HG02852 (cell line): ENCODE results near the gene FBLN1.

ENCODE experiments used
- ATAC-seq: cut with Tn5 transposase; IDR thresholded peaks from one replicate; pipeline ENCODE4 v1.9.1; 2021; ENCODE audit warnings: mild to moderate bottlenecking, moderate library complexity; ENCODE audit not compliant: unreplicated experiment

Gene FBLN1

DNA sequence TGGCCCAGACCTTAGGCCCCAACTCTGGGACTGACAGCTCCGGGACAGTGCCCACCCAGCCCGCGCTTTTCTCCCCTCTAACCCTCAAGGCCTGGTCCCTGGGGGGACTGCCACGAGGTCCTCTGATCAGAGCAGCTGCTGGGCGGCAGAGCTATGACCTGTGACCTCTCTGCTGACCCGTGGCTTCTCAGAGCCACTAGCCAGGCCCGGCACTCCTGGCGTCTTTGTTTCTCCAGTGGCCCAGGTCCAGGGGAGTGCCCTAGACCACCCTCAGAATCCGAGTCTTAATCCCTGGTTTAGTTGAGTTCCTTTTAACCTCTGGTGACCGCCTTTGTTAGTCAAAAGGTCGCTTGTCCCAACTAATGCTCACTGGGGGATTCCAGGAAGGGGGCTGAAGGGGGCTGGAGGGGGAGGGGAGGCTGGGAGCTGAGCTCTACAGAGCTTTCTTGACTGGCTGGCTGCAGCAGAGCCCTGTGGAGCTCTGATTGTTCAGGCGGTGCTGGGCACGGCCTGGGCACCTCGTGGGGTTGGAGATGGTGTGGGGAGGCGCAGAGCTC is 1.2 kb downstream of the FBLN1 start:
- ATAC-seq, result no peak

DNA sequence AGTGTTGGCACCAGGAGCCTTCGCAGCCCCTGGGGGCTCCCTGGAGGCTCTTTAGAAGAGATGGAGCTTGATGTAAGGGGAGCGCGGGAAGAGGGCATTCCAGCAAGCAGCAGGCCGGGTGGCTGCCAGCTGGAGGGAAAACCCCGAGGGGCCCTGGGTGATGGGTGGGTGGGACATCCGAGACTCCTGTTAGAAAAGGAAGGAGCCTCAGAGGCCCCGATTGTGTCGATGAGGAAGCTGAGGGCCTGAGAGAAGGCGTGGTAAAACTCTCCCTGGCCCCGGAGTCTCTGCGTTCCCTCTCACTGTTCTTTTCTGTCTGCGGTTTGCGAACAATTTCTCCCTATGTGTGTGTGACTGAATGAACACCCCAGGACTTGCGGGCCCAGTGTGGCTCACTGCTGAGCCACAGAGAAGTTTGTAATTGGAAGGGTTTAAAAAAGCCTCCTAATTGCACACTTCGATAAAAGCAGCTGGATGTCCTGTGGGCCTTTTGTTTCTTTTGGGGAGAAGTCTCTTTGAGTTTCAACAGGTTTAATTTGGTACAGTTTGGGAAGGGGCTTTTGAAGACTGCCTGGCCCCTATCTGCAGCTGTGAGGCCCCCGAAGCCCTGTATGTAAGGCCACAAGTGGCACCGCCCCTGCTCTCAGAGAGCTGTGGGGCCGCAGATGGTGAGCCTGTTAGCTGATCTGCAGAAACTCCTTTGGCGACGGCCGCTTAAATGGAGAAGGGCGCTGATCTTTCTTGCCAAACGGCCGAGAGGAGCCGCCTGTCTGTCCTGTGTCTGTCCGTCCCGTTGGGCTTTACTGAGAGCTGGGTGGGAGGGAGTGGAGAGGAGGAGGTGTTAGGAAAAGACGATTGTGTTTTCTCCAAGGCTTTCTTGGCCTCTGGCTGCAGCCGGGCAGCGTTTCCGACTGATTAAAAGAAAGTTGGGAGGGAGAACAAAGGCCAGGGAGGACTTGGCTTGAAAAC is 2.0 kb downstream of the FBLN1 start:
- ATAC-seq, result no peak

- no peak for ATAC-seq
Measured at GRCh38 chr22:45505991-45506747, 3.5 kb downstream of the FBLN1 start.

GRCh38 chr22:45506816-45507360 is 4.2 kb downstream of the FBLN1 start:
- no peak for ATAC-seq

GRCh38 chr22:45507798-45508197 is 5.1 kb downstream of the FBLN1 start:
- ATAC-seq, result no peak

- no peak for ATAC-seq
Measured at GRCh38 chr22:45508814-45509213, 6.1 kb downstream of the FBLN1 start.

DNA sequence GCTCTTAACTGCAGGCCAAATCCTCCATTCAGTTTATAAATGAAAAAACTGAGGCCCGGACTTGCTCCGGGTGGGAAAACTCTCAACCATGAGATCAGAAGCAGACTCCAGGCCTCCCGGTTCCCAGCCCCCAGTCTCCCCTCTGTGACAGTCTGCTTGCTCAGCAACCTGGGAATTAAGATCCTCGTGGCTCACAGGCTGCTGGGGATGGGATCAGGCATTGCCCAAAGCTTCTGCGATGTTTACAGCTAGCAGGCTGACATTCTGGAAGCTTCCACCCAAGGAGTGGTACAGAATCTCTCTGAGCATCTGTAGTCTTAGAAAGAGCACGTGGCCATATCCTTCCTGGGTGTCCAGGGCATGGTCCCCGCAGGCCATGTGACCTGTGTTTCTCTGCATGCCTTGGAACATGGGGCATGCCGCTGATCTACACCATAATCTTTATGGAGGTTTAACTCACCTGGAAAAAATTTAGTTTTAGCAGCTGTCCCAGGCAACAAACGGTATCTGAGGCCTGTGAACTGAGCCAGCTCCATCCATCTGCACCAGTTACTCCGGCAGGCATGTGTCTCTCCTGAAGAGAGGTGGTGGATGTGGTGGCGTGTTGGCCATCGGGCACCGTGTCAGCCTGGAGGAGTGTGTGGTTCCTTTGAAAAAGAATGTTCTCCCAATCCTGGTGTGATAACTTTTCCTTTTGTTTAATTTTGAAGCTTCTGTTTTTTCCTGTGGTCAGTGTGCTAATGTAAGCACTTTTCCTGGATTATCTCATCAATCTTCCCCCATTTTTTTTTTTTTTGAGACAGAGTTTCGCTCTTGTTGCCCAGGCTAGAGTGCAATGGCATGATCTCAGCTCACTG is 7.9 kb downstream of the FBLN1 start:
- no peak for ATAC-seq

DNA sequence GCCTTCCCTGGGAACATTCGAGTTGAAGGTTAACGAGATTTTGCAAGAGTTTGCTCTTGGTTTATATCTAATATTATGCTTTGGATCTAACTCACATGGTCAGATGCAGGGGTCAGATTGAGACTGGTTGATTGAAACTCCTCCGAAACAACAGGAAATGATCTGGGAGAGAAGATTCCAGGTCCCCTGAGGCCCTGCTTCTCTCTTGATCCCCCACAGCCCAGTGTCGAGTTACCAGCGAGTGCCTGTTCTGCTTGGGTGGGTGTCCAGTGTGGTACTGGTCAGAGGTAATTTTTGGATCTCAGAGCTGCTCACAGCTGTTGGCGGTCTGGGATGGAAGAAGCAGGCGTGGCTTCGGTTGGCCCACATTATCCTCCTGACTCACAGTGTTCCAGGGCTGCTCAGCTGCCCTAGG is 9.2 kb downstream of the FBLN1 start:
- no peak for ATAC-seq

DNA sequence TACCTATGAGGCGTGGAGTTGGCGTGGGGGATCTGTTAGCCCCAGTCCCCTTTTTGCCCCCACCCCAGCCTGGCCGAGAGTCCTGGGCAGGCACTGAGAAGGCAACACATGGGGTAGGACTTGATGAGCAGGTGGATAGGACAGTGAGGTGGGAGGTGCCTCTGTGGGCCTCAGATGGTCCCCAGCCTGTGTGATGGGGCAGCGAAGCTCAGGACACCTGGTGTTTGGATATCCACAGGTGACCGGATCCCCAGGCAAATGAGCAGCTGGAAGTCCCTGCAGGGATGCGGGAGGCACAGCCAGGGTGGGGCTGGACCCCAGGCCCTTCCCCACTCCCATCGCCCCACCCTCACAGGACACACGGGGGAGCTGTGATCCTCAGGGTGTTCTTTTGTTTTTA is 9.7 kb downstream of the FBLN1 start:
- ATAC-seq, result no peak

- ATAC-seq, result no peak
Measured at GRCh38 chr22:45515676-45516075, 13.0 kb downstream of the FBLN1 start.

GRCh38 chr22:45516163-45516562 is 13.5 kb downstream of the FBLN1 start:
- no peak for ATAC-seq

- ATAC-seq, result no peak
Measured at GRCh38 chr22:45516923-45517675, 14.4 kb downstream of the FBLN1 start.

DNA sequence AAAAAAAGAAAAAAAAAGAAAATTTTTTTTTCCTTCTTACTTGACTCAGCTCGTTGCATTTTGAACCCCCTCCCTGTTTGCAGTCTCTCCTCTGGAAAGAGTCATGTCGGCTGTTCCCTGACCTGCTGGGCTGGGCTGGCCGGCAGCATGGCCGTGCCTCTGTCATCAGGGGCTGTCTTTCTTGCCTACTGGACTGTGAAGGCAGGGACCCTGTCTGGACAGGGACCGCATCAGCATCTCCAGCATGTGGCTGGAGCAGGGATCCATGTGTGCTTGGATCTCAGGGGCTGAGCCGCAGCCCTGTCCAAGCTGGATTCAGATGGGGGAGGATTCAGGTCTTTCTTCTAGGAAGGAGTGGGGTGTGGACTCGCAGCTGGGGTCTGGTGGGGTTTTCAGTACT is 15.5 kb downstream of the FBLN1 start:
- no peak for ATAC-seq

- no peak for ATAC-seq
Measured at GRCh38 chr22:45518580-45518991, 15.9 kb downstream of the FBLN1 start.

- no peak for ATAC-seq
Measured at GRCh38 chr22:45521178-45521577, 18.5 kb downstream of the FBLN1 start.

DNA sequence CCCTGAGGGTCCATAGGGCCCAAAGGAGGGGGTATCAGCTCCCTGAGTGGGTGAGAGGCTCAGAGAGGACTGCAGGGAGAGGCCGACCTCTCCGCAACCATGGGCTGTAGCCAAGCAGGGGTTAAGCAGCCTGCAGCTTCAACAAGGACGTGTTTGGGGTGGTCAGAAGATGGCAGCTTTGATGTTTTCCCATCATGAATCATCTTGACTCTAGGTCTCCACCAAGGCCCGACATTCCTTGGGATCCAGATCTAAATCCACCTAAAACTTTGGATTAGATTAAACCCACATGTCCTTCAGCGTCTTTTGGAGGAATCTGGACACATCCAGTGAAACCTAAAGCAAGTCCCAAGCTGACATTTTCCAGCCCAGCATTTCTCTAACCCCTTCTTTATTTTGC is 19.8 kb downstream of the FBLN1 start:
- ATAC-seq, result no peak

DNA sequence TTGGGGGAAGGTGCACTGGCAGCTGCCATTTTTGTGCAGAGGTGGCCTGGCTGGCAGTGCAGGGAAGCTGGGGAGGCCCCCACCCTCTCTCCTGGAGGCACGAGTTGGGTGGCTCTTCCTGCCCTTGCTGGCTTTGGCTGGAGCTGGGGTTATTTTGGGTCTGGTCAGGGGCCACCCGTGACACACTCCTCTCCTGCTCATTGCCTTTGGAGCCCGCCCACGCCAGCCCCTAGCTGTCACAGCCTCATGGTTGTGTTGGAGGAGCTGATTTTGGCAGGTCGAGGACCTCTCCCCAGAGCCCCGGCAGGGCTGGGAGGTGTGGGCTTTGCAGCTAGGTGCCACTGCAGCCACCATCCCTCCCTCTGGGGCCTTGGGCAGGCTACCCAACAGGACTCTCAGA is 21.5 kb downstream of the FBLN1 start:
- no peak for ATAC-seq

DNA sequence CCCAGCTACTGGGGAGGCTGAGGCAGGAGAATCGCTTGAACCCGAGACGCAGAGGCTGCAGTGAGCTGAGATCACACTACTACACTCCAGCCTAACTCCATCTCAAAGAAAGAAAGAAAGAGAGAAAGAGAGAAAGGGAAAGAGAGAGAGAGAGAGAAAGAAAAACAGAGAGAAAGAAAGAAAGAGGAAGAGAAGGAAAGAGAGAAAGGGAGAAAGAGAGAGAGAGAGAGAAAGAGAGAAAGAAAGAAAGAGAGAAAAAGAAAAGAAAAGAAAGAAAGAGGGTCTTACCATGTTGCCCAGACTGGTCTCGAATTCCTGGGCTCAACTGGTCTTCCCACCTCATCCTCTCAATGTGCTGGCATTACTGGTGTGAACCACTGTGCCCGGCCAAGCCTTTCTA is 22.3 kb downstream of the FBLN1 start:
- no peak for ATAC-seq

DNA sequence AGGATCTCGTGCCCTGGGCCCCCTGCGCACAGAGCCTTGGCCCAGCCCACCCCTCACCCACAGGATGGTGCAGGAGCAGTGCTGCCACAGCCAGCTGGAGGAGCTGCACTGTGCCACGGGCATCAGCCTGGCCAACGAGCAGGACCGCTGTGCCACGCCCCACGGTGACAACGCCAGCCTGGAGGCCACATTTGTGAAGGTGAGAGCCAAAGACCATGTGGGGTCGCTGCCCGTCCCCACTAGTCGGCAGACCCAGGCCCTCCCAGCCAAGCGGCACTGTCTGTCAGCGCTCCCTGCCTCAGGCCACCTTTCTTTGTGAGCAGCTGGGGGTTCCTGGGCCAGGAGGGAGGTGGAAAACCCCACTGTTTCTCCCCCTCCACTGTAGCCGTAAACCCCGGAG is 22.8 kb downstream of the FBLN1 start:
- ATAC-seq, result no peak

DNA sequence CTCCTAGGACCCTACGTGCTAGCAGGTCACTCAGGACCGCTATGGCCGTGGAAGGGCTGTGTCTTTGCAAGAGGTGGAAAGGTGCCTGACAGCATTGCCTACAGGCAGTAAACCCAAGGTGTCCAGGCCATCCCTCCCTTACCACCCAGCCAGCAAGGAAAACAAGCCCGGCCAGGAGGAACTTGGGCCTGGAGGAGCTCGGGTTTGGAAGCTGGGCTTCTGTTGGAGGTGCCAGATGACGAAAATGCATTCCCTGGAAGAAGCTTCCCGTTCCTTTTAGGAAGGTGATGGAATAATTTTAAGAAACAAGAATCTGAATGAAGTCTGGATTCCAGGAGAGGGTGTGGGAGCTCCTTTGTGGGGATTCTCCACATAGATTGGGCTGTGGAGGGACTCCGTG is 23.6 kb downstream of the FBLN1 start:
- ATAC-seq, result no peak
